H9 (cell line): ENCODE results near the gene SH3RF3. TPM values are rescaled to one million over a fixed set of nuclear protein-coding genes. Genes with fewer than 3 reads are reported as not detected.

Source experiments
- DNase-seq: peaks from one replicate; pipeline ENCODE4 v3.0.0-alpha.2; 2017
- H2AFZ ChIP-seq: one replicate; pipeline ENCODE4 v1.6.1; 2013; ENCODE audit warnings: mild to moderate bottlenecking, low read length, control low read depth, moderate library complexity
- H2AK5ac ChIP-seq: 2 replicates; pipeline ENCODE4 v1.6.1; 2013; ENCODE audit warnings: low read length, control low read depth, mixed read lengths; ENCODE audit not compliant: insufficient read length
- H2BK120ac ChIP-seq: one replicate; pipeline ENCODE4 v1.6.1; 2013; ENCODE audit warnings: low read depth, mild to moderate bottlenecking, low read length, control low read depth, inconsistent platforms; ENCODE audit not compliant: poor library complexity, severe bottlenecking
- H2BK12ac ChIP-seq: 2 replicates; pipeline ENCODE4 v1.6.1; 2013; ENCODE audit warnings: low read length, control low read depth, mixed read lengths, low read depth; ENCODE audit not compliant: insufficient read length
- H2BK15ac ChIP-seq: 2 replicates; pipeline ENCODE4 v1.6.1; 2013; ENCODE audit warnings: low read depth, low read length, control low read depth
- H2BK20ac ChIP-seq: one replicate; pipeline ENCODE4 v1.6.1; 2013; ENCODE audit warnings: low read depth, mild to moderate bottlenecking, low read length, control low read depth, inconsistent platforms; ENCODE audit not compliant: poor library complexity, severe bottlenecking
- H2BK5ac ChIP-seq: 2 replicates; pipeline ENCODE4 v1.6.1; 2013; ENCODE audit warnings: low read length, control low read depth, mixed read lengths; ENCODE audit not compliant: insufficient read length
- H3K14ac ChIP-seq: 2 replicates; pipeline ENCODE4 v1.6.1; 2013; ENCODE audit warnings: low read length, control low read depth; ENCODE audit not compliant: insufficient read depth
- H3K18ac ChIP-seq: 2 replicates; pipeline ENCODE4 v1.6.1; 2013; ENCODE audit warnings: low read depth, mild to moderate bottlenecking, mixed read lengths, low read length, control low read depth; ENCODE audit not compliant: insufficient read length
- H3K23ac ChIP-seq: 2 replicates; pipeline ENCODE4 v1.6.1; 2013; ENCODE audit warnings: low read length, control low read depth, mixed read lengths, low read depth; ENCODE audit not compliant: insufficient read length
- H3K23me2 ChIP-seq: 2 replicates; pipeline ENCODE4 v1.6.1; 2013; ENCODE audit warnings: low read depth, mild to moderate bottlenecking, mixed read lengths, low read length, control low read depth; ENCODE audit not compliant: insufficient read length, poor library complexity, severe bottlenecking
- H3K27ac ChIP-seq: 2 replicates; pipeline ENCODE4 v1.5.1; 2013; ENCODE audit warnings: low read length, control low read depth, mixed read lengths, low read depth; ENCODE audit not compliant: insufficient read length
- H3K27me3 ChIP-seq: 2 replicates; pipeline ENCODE4 v1.6.1; 2013; ENCODE audit warnings: low read length, control low read depth, inconsistent platforms; ENCODE audit not compliant: insufficient read depth
- H3K4ac ChIP-seq: 2 replicates; pipeline ENCODE4 v1.6.1; 2013; ENCODE audit warnings: low read depth, mild to moderate bottlenecking, control low read depth, inconsistent platforms, low read length, moderate library complexity
- H3K4me1 ChIP-seq: 2 replicates; pipeline ENCODE4 v1.6.1; 2013; ENCODE audit warnings: low read length, control low read depth, inconsistent platforms; ENCODE audit not compliant: insufficient read depth
- H3K4me2 ChIP-seq: 2 replicates; pipeline ENCODE4 v1.6.1; 2013; ENCODE audit warnings: low read length, control low read depth, mixed read lengths; ENCODE audit not compliant: insufficient read length, insufficient read depth
- H3K56ac ChIP-seq: 2 replicates; pipeline ENCODE4 v1.6.1; 2013; ENCODE audit warnings: low read depth, mild to moderate bottlenecking, mixed read lengths, low read length, control low read depth; ENCODE audit not compliant: insufficient read length
- H3K79me1 ChIP-seq: 2 replicates; pipeline ENCODE4 v1.6.1; 2013; ENCODE audit warnings: low read depth, mild to moderate bottlenecking, moderate library complexity, low read length, control low read depth, inconsistent platforms; ENCODE audit not compliant: insufficient read depth, poor library complexity, severe bottlenecking
- H3K79me2 ChIP-seq: 2 replicates; pipeline ENCODE4 v1.6.1; 2013; ENCODE audit warnings: low read length, control low read depth, inconsistent platforms; ENCODE audit not compliant: insufficient read depth
- H3K9ac ChIP-seq: 2 replicates; pipeline ENCODE4 v1.6.1; 2013; ENCODE audit warnings: low read length, control low read depth, mixed read lengths; ENCODE audit not compliant: insufficient read length; ENCODE audit errors: extremely low read depth
- H3K9me3 ChIP-seq: one replicate; pipeline ENCODE4 v1.6.1; 2013; ENCODE audit warnings: low read depth, low read length, inconsistent platforms; ENCODE audit not compliant: control insufficient read depth
- H3T11ph ChIP-seq: one replicate; pipeline ENCODE4 v1.6.1; 2013; ENCODE audit warnings: mild to moderate bottlenecking, low read length, control low read depth, inconsistent platforms
- H4K20me1 ChIP-seq: one replicate; pipeline ENCODE4 v1.6.1; 2013; ENCODE audit not compliant: control insufficient read depth, insufficient read length, insufficient read depth
- H4K5ac ChIP-seq: 2 replicates; pipeline ENCODE4 v1.6.1; 2013; ENCODE audit warnings: low read depth, mild to moderate bottlenecking, mixed read lengths, low read length, control low read depth; ENCODE audit not compliant: insufficient read length
- H4K8ac ChIP-seq: replicated peaks from 2 replicates; pipeline ENCODE4 v1.6.1; 2013; ENCODE audit warnings: low read length, control low read depth, mixed read lengths, low read depth; ENCODE audit not compliant: insufficient read length
- H4K91ac ChIP-seq: 2 replicates; pipeline ENCODE4 v1.6.1; 2013; ENCODE audit warnings: low read depth, mild to moderate bottlenecking, moderate library complexity, mixed read lengths, low read length, control low read depth; ENCODE audit not compliant: insufficient read length
- H3K27ac Mint-ChIP-seq, 3 experiments: 2 replicates in 2 of 3; 3 replicates in 1 of 3; pipeline ENCODE4 v1.8.0; 2020 to 2021; ENCODE audit warnings: mixed read lengths in 3 of 3, mild to moderate bottlenecking in 1 of 3, moderate library complexity in 1 of 3
- H3K27me3 Mint-ChIP-seq: 2 replicates; pipeline ENCODE4 v1.8.0; 2021; ENCODE audit warnings: low read depth, mild to moderate bottlenecking, moderate library complexity, mixed read lengths
- H3K36me3 Mint-ChIP-seq, 3 experiments: 2 replicates in 2 of 3; 3 replicates in 1 of 3; pipeline ENCODE4 v1.8.0; 2020 to 2021; ENCODE audit warnings: low read depth in 3 of 3, mixed read lengths in 3 of 3; ENCODE audit not compliant: insufficient read depth in 1 of 3
- H3K4me1 Mint-ChIP-seq, 2 experiments: 2 replicates each; pipeline ENCODE4 v1.8.0; 2020; ENCODE audit warnings: mixed read lengths in 2 of 2
- H3K4me3 Mint-ChIP-seq, 2 experiments: 2 replicates in 1 of 2; 3 replicates in 1 of 2; pipeline ENCODE4 v1.8.0; 2020 to 2021; ENCODE audit warnings: mild to moderate bottlenecking in 2 of 2, mixed read lengths in 2 of 2, moderate library complexity in 1 of 2
- H3K9me3 Mint-ChIP-seq, 2 experiments: 2 replicates in 1 of 2; 3 replicates in 1 of 2; pipeline ENCODE4 v1.8.0; 2020; ENCODE audit warnings: mild to moderate bottlenecking in 2 of 2, mixed read lengths in 2 of 2, moderate library complexity in 1 of 2
- CTCF ChIP-seq: fragments of 200-600 bp; sonication (generic); conservative IDR thresholded peaks from 3 replicates; pipeline ENCODE4 v1.8.0; 2021; ENCODE audit warnings: antibody characterized with exemption, mild to moderate bottlenecking
- WGBS: extraction: QIAGEN DNeasy Blood & Tissue Kit; methylation state at CpG from one replicate; pipeline ENCODE4 v1.1.7; 2013; ENCODE audit warnings: missing lambda C conversion rate, low lambda C conversion rate, mixed read lengths; ENCODE audit not compliant: insufficient read length; ENCODE audit errors: extremely low coverage; 5-methylcytosine and 5-hydroxymethylcytosine counted together
- total RNA-seq: library from RNA; stranded (reverse); gene quantifications from 2 replicates; pipeline ENCODE4 v1.2.1, GENCODE V29; 2021

SH3RF3 gene
- total RNA-seq, 1 experiment from 2014 or later = 0.46 TPM

GRCh38 chr2:109098251-109098920 is 30.6 kb upstream of the SH3RF3 start:
- Histone ChIP-seq H3K9me3 (no peaks in the 10 kb centered on the region), H3K4me1 (no peaks in the 10 kb centered on the region), H2BK20ac (no peak overlapping the region), H2BK15ac (no peak overlapping the region), H4K8ac (no peak overlapping the region), H4K91ac (no peak overlapping the region), H3K56ac (no peak overlapping the region), H3K23ac (no peak overlapping the region), H3K79me2 (no peaks in the 10 kb centered on the region), H3K4me2 (no peak overlapping the region), H3K23me2 (no peaks in the 10 kb centered on the region), H3K14ac (no peak overlapping the region), H3K27me3 (peaks cover 18% of the 10 kb centered on the region; the same call in 1 of the 2 replicates), H3T11ph (no peak overlapping the region), H2AFZ (no peak overlapping the region), H3K9ac (no peak overlapping the region), H2BK12ac (no peak overlapping the region), H2BK120ac (no peak overlapping the region), H4K5ac (no peak overlapping the region), H4K20me1 (no peaks in the 10 kb centered on the region), H3K18ac (no peak overlapping the region), H2BK5ac (no peak overlapping the region), H3K27ac (no peak overlapping the region), H3K79me1 (no peaks in the 10 kb centered on the region), H3K4ac (no peak overlapping the region), H2AK5ac (no peak overlapping the region)
- DNase-seq = no peak
- Mint-ChIP-seq H3K27me3 (peaks cover 66% of the 10 kb centered on the region), H3K4me3 (no peak overlapping the region), H3K9me3 (peaks cover 26 to 41% of the 10 kb centered on the region in 2 experiments), H3K27ac (no peak overlapping the region), H3K4me1 (peaks cover 12 to 17% of the 10 kb centered on the region in 2 experiments), H3K36me3 (peaks cover 7 to 14% (median 13%) of the 10 kb centered on the region in 3 experiments; a peak in 6 of 7 replicates)
- TF ChIP-seq CTCF = no peak
- WGBS = no CpG with 5 or more reads among the region's 3 CpGs
